Measurements from ENCODE around the gene MFN1. TPM values are rescaled to one million over a fixed set of nuclear protein-coding genes. Genes with fewer than 3 reads are reported as not detected.

Gene MFN1
- polyA plus RNA-seq, 1 experiment = 63.0 TPM

- DNase-seq (ENCODE audit: low read depth, low spot score) = no peak
- CTCF ChIA-PET = interaction anchor here (0.5 to 1.9 kb wide), 4 partner anchors 12 to 294 kb away, joined by 3 to 12 read pairs (median 7); no protein-coding TSS in a partner anchor
- POLR2A ChIA-PET = no interaction called here
- TF ChIP-seq CTCF (IDR thresholded peaks at IDR 0.05; ENCODE audit: low read depth, low read length) = no peak
- Histone ChIP-seq H3K9me3 (ENCODE audit: control insufficient read depth, insufficient read depth, low read length) (no peaks in the 10 kb centered on the region), H3K4me3 (ENCODE audit: low read depth, low read length) (no peak overlapping the region), H3K27me3 (ENCODE audit: control insufficient read depth, insufficient read depth, low read length) (no peaks in the 10 kb centered on the region), H3K27ac (ENCODE audit: low read depth, low read length) (no peak overlapping the region)
Measured at GRCh38 chr3:179309225-179310078, 38.1 kb upstream of the MFN1 start.

- H3K9me3 ChIP-seq (ENCODE audit: control insufficient read depth, insufficient read depth, low read length) = peaks cover 3% of the 10 kb centered on the region; the same call in 1 of the 2 replicates
- H3K27me3 ChIP-seq (ENCODE audit: control insufficient read depth, insufficient read depth, low read length) = no peaks in the 10 kb centered on the region
- POLR2A ChIA-PET = no interaction called here
- no peak for DNase-seq (ENCODE audit: low read depth, low spot score)
- no peak for TF ChIP-seq CTCF (IDR thresholded peaks at IDR 0.05; ENCODE audit: low read depth, low read length)
- CTCF ChIA-PET = interaction anchor here (1.8 to 10.3 kb wide), 3 partner anchors 214 to 303 kb away, joined by 11 to 194 read pairs (median 51); partner anchors contain the start of gene ZMAT3
- no peak overlapping the region for H3K27ac ChIP-seq (ENCODE audit: low read depth, low read length)
- H3K4me3 ChIP-seq (ENCODE audit: low read depth, low read length) = no peak overlapping the region
Measured at GRCh38 chr3:179318876-179319275, 28.6 kb upstream of the MFN1 start.

GRCh38 chr3:179321668-179322285, 25.7 kb upstream of the MFN1 start:
- Histone ChIP-seq H3K27ac (ENCODE audit: low read depth, low read length) (no peak overlapping the region), H3K4me3 (ENCODE audit: low read depth, low read length) (peak overlapping the region; percentile 82), H3K27me3 (ENCODE audit: control insufficient read depth, insufficient read depth, low read length) (no peaks in the 10 kb centered on the region), H3K9me3 (ENCODE audit: control insufficient read depth, insufficient read depth, low read length) (peaks cover 3% of the 10 kb centered on the region; the same call in 1 of the 2 replicates)
- CTCF ChIA-PET = interaction anchor here (0.6 to 10.3 kb wide), 52 partner anchors 8 to 887 kb away, joined by 3 to 194 read pairs (median 5); partner anchors contain the start of genes ACTL6A, PIK3CA and ZMAT3
- no peak for DNase-seq (ENCODE audit: low read depth, low spot score)
- POLR2A ChIA-PET = interaction anchor here (0.6 kb wide), 1 partner anchor 174 kb away, joined by 3 read pairs; no protein-coding TSS in a partner anchor
- TF ChIP-seq CTCF (IDR thresholded peaks at IDR 0.05; ENCODE audit: low read depth, low read length) = peak; percentile 66

- POLR2A ChIA-PET = interaction anchor here (0.6 kb wide), 2 partner anchors 101 to 175 kb away, joined by 3 to 6 read pairs; no protein-coding TSS in a partner anchor
- peak; percentile 68 for DNase-seq (ENCODE audit: low read depth, low spot score)
Measured at GRCh38 chr3:179322286-179323196, 25.0 kb upstream of the MFN1 start, which contains the start of gene ZNF639. Gene ZNF639, plus strand, starts transcription at chr3:179323031. Its CDS starts 5,263 bp downstream, at chr3:179328294.

More at GRCh38 chr3:179322286-179323196, 25.0 kb upstream of the MFN1 start, which contains the start of gene ZNF639:
- CTCF ChIA-PET = interaction anchor here (0.6 to 10.3 kb wide), 52 partner anchors 9 to 888 kb away, joined by 3 to 194 read pairs (median 5); partner anchors contain the start of genes ACTL6A, PIK3CA and ZMAT3
- TF ChIP-seq CTCF (IDR thresholded peaks at IDR 0.05; ENCODE audit: low read depth, low read length) = peak; percentile 65
- Histone ChIP-seq H3K9me3 (ENCODE audit: control insufficient read depth, insufficient read depth, low read length) (peaks cover 3% of the 10 kb centered on the region; the same call in 1 of the 2 replicates), H3K27ac (ENCODE audit: low read depth, low read length) (peak within 1 kb of the TSS; percentile 86), H3K27me3 (ENCODE audit: control insufficient read depth, insufficient read depth, low read length) (no peaks in the 10 kb centered on the region), H3K4me3 (ENCODE audit: low read depth, low read length) (peak within 1 kb of the TSS; percentile 82)

Data from AG04450 (cell line).